Activated CD8-positive, alpha-beta memory T cell treated with anti-CD3 and anti-CD28 coated beads, Interleukin-2, amount 50 U/mL, for 4 hours (primary cell): ENCODE measurements around the gene CDT1.

Experiments
- DNase-seq: peaks from one replicate; pipeline ENCODE4 v3.0.0-alpha.2; 2020

CDT1 gene

GRCh38 chr16:88806491-88807111 is 3.0 kb downstream of the CDT1 start:
- DNase-seq = no peak

DNA sequence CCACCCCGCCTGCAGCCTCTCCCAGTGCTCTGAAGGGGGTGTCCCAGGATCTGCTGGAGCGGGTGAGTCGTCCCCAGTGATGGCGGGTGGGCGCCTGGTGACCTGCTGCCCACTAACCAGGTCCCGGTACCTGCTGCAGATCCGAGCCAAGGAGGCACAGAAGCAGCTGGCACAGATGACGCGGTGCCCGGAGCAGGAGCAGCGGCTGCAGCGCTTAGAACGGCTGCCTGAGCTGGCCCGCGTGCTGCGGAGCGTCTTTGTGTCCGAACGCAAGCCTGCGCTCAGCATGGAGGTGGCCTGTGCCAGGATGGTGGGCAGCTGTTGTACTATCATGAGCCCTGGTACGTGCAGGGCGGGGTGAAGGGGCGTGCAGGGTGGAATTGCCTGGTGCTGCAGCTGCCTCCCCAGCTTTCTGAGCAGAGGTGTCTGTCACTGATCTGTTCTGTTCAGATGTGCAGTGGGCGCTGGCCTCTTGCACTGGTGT is 3.6 kb downstream of the CDT1 start:
- DNase-seq = no peak

- DNase-seq = no peak
These were observed 4.3 kb downstream of the CDT1 start for GRCh38 chr16:88807626-88808453.

DNA sequence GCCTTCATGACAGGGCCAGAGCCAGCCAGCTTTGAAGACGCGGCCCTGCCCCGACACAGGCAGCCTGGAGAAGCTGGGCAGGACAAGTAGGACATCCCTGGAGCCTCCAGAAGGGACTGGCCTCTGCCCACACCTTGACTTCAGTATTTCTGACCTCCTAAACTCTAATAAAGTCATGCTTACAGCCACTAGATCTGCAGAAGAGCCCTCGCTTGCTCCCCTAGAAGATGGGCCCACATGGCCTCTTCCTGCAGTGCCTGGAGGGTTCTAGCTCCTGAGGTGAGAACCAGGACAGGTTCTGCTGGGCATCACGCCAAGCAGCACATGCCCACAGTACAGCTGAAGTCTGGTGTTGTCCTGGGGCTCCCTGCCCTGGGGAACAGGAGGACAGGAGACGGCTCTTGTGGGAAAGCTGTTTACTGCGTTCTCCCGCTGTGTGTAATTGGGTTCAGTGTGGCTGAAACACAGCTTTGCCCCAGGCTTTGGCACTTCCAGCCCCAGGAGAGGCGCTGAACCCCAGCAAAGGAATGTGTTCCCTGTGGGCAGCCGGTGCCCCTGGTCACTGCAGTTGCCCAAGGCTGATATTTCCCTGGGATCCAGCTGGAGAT is 5.6 kb downstream of the CDT1 start:
- DNase-seq = no peak

DNA sequence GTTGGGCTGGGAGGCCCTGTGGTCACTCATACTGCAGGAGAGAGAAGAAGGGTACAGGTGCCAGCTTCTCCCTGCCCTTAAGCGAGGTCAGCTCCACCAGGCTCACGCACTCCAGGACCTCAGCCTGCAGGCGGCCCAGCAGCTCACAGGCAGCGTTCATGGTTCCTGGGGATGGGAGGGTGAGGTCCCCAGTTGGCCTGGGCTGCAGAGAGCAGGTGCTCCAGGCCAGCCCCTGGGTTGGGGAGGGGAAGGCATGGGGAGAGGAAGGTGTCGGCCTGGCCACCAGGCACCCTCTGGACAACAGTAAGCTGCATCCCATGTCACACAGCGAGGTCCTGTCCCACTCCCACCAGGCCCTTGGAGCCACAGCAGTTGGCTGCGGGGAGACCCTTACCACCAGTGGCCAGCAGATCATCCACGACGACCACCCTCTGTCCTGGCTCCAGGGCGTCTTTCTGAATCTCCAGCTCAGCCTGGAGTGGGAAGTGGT is 6.1 kb downstream of the CDT1 start:
- no peak for DNase-seq

DNA sequence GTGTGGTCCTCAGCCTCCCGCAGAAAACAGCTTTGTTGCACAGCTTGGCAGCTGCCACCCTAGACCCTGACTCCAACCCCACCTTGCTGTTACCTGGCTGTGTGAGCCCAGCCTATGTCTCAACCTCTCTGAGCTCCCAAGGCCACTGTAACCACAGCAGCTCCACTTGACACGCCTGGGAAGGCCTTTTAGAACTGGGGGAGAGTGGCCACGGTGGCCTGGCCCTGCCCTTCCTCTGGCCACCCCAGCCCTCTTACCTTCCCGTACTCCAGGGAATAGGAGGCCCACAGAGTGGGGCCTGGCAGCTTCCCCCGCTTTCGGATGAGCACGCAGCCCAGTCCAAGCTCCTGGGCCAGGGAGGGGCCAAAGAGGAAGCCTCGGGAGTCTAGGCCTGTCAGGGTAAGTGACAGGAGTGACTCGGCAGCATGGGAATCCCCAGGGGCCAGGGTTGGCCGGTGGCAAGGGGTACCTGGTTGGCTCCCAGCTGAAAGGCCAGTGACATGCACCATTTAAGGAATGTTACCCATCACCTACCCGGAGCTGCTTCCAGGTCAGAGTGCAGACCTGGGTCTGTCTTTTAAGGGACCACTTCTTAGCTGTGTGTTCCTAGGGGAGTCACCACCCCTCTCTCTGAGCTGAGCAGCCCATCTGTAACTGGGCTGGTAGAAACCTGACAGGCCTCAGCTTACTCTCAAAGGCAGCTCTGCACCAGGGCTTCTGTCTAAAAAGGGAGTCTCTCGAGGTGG is 6.8 kb downstream of the CDT1 start:
- DNase-seq = no peak

DNA sequence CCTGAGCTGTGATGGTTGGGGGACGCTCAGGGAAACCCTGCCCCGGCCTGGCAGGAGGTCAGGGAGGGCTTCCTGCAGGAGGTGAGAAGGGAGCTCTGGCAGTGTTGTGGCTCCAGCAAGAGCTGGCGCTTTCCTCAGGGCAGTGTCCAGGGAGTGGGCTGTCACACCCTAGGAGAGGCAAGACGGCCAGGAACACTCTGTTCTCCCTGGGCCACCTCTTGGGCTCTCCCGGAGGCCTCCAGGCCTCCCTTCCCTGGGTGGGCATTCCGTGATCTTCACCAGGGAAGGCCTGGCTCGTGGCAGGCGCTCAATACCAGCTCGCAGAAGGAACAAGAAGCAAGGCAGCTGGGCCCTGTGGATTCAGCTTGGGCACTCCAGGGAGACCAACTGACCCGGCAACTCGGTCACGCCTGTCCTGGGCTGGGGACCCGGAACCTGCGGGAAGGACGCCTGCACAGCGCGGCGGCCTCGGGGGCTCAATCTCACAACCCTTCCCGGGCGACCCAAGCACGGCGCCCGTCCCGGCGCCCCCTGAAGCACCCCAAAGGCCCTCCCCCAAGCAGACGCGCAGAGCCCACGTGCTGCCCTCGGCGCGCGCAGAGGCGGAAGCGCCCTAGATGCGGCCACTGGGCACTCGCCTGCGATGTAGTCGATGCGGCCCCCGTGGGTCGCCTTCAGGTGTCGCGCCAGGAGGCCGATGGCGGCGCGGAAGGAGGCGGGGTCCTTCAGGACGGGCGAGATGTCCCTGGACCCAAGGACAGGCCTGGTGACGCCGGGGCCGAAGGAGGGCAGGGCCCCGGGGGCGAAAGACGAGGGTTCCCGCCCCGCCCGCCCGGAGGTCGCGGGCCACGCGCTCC is 7.6 kb downstream of the CDT1 start:
- peak; percentile 73 for DNase-seq

GRCh38 chr16:88811769-88812512 is 8.4 kb downstream of the CDT1 start, which contains the start of gene APRT:
Gene APRT (minus strand): TSS chr16:88811928. CDS start chr16:88811899, 29 bp downstream.
- DNase-seq = peak; percentile 98

- DNase-seq = no peak
These were observed 9.1 kb downstream of the CDT1 start for GRCh38 chr16:88812513-88813268.

GRCh38 chr16:88813269-88814143 is 9.9 kb downstream of the CDT1 start:
- DNase-seq = no peak

DNA sequence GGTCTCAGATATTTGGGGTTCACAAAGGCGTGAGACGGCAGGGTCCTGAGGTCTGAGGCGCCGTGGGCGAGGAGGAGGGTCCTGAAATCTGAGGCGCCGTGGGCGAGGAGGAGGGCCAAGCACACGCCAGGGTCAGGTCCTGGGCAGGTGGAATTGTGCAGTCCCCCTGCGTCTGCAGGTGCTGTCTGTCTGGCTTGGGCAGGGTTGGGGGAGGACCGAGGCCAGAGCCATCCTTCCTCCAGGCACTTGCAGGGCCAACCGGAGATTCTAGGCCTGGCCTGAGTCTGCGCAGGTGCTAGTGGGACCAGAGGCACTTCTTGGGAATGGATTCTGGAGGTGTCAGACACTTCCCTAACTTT is 10.5 kb downstream of the CDT1 start:
- DNase-seq = no peak

DNA sequence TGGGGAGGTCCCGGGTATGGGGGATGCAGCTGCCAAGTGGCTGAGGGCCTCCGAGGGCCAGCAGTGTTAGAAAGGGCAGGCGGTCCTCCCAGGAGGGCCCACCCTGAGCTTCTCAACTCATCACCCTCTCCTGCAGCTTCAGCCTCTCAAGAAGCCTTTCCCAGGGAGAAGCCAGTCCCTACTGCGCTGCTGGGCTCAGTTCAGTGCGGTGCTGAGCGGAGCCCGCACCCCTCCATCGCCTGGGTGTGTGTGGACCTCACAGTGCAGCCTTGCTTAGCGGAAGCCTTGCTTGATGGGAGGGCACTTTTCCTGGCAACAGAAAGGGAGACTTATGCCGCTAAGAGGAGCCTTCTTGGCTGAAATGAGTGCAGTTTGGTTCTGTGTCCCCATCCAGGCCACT is 11.6 kb downstream of the CDT1 start:
- DNase-seq = no peak

- DNase-seq = peak; percentile 66
These were observed 12.5 kb downstream of the CDT1 start for GRCh38 chr16:88815901-88816589.

GRCh38 chr16:88816736-88817535 is 13.3 kb downstream of the CDT1 start:
- DNase-seq = no peak

- DNase-seq = no peak
These were observed 14.4 kb downstream of the CDT1 start for GRCh38 chr16:88817785-88818574.

GRCh38 chr16:88818575-88818874 is 14.9 kb downstream of the CDT1 start:
- no peak for DNase-seq

DNA sequence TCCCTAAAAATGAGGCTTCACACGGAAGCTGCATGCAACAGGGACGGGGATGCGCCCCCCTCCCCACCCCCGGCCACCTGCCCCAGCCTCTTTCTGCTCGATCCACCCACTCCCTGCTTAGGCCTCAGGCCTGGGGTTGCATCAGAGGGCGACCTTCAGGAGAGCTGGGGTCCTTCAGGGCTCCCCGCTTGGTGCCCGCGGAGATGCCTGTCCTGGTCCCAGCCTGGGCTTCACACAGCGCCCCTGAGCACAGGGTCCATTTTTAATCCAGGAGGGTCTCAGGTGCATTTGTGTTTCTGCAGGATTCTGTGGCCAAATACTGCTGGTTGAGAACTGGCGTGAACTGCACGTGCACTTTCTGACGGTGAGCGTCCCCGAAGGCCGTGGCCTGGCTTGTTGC is 15.5 kb downstream of the CDT1 start:
- DNase-seq = no peak
